Measurements from ENCODE around the gene CCDC40.
A peak's percentile ranks its signal among the peaks of the same experiment; 100 is the strongest.

The CCDC40 gene

DNA sequence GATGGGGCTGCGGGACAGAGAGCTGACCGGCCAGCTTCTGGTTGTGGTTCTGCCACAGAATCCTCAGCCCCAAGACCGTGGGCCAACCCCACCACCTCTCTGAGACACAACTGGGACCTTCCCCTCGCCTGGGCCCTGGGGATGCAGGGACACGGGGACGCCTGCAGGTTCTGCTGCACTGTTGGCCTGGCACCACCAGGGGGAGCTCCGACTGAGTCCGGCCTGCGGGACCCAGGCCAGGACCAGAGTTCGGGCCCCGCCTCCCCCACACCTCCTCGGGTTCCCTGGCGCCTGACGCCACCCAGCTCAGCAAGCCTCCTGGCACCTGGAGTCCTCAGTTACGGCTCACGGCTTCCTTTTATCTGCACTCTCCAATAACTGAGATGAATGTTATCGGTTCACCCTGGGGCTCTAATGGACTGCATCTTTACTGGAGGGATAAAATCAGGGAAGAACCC, 28.0 kb upstream of the CCDC40 start:
- no peaks in the 10 kb centered on the region for H3K9me3 Mint-ChIP-seq
- H3K4me1 Mint-ChIP-seq, result peaks cover 15% of the 10 kb centered on the region
- no peak overlapping the region for H3K27ac Mint-ChIP-seq
- no peaks in the 10 kb centered on the region for H3K36me3 Mint-ChIP-seq
- no peaks in the 10 kb centered on the region for H3K27me3 Mint-ChIP-seq
- ATAC-seq, result peak; percentile 75
- H3K4me3 Mint-ChIP-seq, result no peak overlapping the region

DNA sequence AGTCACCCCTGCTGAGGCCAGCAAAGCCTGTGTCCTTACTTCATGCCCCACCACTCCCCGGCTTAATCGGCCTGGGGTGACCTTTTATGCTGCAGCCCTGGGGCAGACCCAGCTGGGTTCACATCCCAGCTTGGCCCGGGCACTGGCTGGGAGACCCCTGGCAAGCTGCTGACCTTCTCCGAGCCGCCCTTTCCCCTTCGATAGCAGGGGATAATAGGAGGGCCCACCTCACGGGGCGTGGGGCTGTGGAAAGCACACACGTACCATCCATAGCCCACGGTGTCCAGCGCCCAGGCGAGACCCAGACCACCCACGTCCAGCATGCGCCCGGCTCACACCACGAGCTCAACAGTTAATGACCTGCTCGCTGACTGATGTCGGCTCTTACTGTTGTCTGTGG, 27.6 kb upstream of the CCDC40 start:
- Mint-ChIP-seq H3K27ac (no peak overlapping the region), H3K4me3 (no peak overlapping the region), H3K9me3 (no peaks in the 10 kb centered on the region), H3K36me3 (no peaks in the 10 kb centered on the region), H3K4me1 (peaks cover 15% of the 10 kb centered on the region), H3K27me3 (no peaks in the 10 kb centered on the region)
- ATAC-seq, result no peak

DNA sequence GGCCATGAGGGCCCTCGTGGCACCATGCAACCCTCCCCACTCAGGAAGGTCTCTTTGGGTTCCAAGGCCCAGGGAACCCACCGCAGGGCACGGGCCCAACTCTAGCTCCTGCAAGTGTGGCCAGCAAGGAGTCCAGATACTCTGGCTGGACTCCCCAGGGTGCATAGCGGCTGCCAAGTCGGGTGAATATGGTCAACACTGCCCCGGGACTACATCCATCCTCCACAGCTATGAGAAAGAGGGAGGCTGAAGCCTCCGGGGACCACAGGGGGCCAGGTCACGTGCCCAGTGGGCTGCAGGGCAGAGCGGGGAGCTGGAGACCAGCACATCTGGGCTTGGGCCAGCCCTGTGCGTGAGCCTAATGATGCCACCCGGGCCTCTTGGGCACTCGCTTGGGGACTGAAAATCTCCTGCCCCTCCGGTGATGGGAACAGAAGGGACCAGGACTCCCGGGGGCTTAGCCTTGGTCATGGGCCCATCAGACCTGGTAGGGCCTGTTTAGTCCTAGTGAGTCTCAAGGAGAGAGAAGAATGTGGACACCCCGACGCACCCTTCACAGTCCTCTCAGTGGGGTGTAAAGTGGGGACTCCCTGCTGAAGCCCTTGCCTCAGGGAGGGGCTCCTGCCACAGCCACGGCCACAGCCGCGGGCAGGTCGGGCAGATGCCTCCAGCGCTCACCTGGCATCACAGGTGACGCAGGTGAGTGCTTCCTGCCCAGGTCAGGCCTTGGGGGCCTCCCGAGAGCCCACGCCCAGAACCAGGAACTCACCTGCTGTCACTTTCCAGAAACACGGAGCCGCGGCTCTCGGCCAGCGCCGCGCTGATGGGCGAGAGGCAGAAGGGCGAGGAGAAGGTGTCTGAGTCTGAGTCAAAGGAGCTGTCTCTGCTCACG, 26.8 kb upstream of the CCDC40 start:
- ATAC-seq, result no peak
- no peak overlapping the region for H3K4me3 Mint-ChIP-seq
- peaks cover 6% of the 10 kb centered on the region for H3K36me3 Mint-ChIP-seq
- H3K27me3 Mint-ChIP-seq, result no peaks in the 10 kb centered on the region
- H3K27ac Mint-ChIP-seq, result no peak overlapping the region
- peaks cover 15% of the 10 kb centered on the region for H3K4me1 Mint-ChIP-seq
- H3K9me3 Mint-ChIP-seq, result no peaks in the 10 kb centered on the region

DNA sequence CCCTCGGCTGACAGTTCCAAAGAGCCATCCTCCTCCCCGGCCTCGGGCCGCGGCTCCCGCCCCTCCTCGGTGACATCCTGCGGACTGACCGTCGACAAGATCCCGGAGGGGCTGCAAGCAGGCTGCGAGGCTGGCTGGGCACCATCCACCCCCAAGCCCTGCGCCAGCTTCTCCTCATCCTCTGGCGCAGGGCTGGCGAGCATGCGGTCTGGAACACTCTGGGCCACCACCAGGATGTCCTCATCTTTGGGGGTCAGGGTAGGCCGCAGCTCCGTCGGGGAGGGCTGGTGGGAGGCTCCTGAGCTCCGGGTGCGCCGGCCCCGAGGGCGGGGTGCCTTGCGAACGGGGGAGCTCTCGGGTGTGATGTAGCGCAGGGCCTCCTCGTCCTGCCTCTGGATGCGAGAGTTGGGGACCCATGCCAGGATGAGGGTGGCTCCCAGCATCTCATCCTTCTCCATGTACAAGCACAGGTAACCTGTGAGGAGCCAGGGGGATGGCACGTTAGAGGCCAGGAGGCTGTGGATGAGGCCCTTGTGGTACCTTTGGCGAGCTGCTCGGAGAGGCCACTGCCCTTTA, 26.1 kb upstream of the CCDC40 start:
- Mint-ChIP-seq H3K4me1 (peaks cover 15% of the 10 kb centered on the region), H3K4me3 (no peak overlapping the region), H3K9me3 (no peaks in the 10 kb centered on the region), H3K36me3 (peaks cover 6% of the 10 kb centered on the region), H3K27me3 (no peaks in the 10 kb centered on the region), H3K27ac (no peak overlapping the region)
- no peak for ATAC-seq

DNA sequence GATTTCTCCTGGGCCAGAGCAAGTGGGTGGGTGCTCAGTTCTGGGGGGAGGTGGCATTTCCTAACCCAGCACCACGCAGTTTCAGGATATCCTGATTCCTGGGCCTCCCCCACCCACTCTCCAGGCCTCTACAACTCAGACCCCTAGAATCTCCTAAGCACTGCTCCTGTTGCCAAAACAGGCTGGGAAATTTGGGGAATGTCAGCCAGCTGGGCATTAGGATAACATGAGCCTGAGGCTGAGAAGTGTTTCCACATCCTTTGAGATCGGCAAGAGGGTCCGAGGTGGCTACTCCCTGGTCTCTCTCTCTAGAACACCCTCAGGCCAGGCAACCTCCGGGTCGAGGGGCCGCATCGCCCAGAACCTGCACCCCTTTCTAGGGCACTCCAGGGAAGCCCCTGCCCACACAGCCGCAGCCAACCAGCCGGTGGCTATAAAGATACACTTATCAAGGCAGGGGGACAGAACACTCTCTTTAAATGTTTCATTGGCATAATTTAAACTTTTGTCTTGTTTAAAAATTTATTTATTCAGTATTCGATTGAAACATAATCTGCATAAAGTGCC, 24.4 kb upstream of the CCDC40 start:
- H3K9me3 Mint-ChIP-seq, result no peaks in the 10 kb centered on the region
- H3K4me1 Mint-ChIP-seq, result peaks cover 8% of the 10 kb centered on the region
- no peaks in the 10 kb centered on the region for H3K27me3 Mint-ChIP-seq
- H3K27ac Mint-ChIP-seq, result no peak overlapping the region
- H3K4me3 Mint-ChIP-seq, result no peak overlapping the region
- ATAC-seq, result no peak
- H3K36me3 Mint-ChIP-seq, result peaks cover 6% of the 10 kb centered on the region

DNA sequence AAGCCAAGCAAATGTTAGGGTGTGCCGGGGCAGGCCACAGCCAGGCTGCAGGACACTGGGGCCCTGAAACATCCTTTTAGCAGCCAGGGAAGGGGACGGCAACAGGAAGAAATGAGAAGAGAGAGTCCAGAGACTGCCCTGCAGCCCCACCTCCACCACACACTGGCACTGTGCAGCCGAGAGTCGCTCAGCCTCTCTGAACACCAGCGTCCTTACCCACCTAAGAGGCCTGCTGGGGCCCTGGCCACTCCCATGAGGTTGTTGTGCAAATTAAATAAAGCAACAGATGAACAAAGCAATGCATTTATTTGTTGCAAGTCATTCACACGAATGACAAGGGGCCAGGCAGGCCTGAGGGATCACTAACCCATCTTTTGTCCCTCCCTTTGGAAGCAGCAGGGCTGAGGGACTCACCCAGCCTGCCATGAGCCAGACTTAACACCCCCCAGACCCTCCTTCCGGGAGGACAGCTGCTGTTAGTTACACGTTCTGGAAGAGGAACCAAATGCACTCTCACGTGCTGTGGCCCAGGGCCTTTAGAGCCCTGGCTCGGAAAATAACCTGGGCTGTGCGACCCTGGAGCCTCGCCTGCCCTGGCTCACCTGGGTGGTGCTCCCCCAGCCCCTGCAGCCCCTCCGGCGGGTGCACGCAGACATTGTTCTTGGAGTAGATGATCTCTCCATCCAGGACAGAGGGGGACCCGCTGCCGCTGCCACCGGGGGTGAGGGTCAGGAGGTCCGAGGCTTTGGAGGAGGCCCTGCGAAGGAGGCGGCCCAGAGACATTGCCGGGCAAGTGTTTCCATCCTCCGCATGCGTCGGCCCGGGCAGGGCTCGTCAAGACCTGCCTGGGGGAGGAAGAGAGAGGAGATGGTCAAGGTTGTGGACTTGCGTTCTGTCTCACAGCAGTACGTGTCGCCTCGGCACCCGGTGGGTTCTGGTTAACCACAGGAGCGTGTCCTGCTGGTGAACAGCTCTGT, 23.4 kb upstream of the CCDC40 start:
- Mint-ChIP-seq H3K4me3 (no peak overlapping the region), H3K27me3 (no peaks in the 10 kb centered on the region), H3K4me1 (peaks cover 8% of the 10 kb centered on the region), H3K9me3 (no peaks in the 10 kb centered on the region), H3K36me3 (peaks cover 6% of the 10 kb centered on the region), H3K27ac (no peak overlapping the region)
- no peak for ATAC-seq

DNA sequence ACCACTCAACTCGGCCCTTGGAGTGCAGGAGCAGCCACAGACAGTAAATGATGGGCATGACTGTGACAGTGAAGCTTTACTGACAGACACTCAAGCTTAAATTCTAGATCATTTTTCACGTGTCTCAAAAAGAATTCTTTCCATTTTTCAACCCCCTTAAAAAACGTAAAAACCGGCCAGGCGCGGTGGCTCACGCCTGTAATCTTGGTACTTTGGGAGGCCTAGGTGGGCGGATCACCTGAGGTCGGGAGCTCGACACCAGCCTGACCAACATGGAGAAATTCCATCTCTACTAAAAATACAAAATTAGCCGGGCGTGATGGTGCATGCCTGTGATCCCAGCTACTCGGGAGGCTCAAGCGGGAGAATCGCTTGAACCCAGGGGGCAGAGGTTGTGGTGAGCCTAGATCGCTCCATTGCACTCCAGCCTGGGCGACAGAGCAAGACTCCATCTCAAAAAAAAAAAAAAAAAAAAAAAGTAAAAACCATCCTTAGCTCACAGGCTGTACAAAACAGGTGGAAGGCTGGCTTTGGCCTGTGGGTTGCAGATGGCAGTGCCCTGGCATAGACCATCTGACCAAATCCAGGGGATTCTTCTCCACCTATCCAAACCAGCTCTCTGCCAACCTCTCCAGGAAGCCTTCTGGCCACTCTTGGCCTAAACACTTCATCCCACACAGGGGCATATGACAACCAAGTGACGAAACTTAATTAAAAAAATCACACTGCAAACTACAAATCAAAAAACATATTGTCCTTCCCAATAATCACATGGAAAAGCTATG, 19.0 kb upstream of the CCDC40 start:
- Mint-ChIP-seq H3K9me3 (peaks cover 4% of the 10 kb centered on the region), H3K27me3 (no peaks in the 10 kb centered on the region), H3K36me3 (peaks cover 6% of the 10 kb centered on the region), H3K4me3 (no peak overlapping the region), H3K4me1 (no peaks in the 10 kb centered on the region), H3K27ac (no peak overlapping the region)
- ATAC-seq, result no peak

DNA sequence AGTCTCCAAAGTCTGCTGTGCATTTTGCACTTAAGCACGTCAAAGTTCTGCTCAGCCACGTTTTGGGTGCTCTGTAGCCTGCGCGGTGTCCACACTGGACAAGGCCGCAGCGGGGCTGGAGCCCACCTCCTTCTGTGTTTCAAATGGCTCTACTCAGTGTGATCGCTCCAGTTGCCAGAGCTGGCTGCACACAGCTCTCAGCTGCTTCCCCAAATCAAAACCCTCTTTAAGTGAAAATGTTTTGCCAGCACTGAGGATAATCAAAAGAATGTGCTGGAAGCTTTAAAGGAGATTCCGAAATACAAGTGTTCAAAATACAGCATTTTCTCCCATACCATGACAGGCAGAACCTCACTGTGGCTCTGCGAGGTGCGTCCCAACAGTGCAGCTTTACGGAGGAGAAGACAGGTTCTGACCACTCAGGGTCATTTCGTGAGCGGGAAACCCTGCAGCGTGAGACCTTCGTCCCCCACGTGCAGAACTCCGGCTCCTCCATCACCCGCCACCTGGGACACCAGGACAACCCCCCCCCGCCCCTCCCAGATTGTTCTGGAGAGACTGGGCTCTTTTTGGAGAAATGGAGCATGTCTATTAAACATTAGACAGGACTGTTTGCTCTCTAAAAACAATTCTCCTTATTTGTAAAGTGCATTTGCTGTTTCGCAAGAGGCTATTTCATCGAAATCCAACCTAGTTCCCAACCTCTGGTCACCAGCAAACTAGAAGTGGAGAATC, 17.4 kb upstream of the CCDC40 start:
- Mint-ChIP-seq H3K4me3 (no peak overlapping the region), H3K27ac (no peak overlapping the region), H3K27me3 (no peaks in the 10 kb centered on the region), H3K36me3 (peaks cover 5% of the 10 kb centered on the region), H3K9me3 (peaks cover 4% of the 10 kb centered on the region), H3K4me1 (no peaks in the 10 kb centered on the region)
- ATAC-seq, result no peak

DNA sequence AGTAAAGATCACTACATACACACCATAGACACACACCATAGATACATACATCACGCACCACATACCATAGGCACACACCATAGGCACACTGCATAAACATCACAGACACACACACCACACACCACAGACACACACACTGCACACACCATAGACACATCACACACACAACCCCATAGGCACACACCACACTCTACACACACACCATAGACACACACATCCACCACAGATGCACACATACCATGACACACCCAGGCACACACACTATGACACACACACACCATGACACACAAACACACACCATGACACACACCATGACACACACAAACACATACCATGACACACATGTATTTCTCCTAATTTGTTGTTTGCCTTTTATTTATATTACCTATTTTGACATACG, 14.8 kb upstream of the CCDC40 start:
- H3K4me3 Mint-ChIP-seq, result no peak overlapping the region
- H3K36me3 Mint-ChIP-seq, result no peaks in the 10 kb centered on the region
- no peak for ATAC-seq
- no peaks in the 10 kb centered on the region for H3K27me3 Mint-ChIP-seq
- no peak overlapping the region for H3K27ac Mint-ChIP-seq
- H3K9me3 Mint-ChIP-seq, result peaks cover 4% of the 10 kb centered on the region
- H3K4me1 Mint-ChIP-seq, result no peaks in the 10 kb centered on the region

DNA sequence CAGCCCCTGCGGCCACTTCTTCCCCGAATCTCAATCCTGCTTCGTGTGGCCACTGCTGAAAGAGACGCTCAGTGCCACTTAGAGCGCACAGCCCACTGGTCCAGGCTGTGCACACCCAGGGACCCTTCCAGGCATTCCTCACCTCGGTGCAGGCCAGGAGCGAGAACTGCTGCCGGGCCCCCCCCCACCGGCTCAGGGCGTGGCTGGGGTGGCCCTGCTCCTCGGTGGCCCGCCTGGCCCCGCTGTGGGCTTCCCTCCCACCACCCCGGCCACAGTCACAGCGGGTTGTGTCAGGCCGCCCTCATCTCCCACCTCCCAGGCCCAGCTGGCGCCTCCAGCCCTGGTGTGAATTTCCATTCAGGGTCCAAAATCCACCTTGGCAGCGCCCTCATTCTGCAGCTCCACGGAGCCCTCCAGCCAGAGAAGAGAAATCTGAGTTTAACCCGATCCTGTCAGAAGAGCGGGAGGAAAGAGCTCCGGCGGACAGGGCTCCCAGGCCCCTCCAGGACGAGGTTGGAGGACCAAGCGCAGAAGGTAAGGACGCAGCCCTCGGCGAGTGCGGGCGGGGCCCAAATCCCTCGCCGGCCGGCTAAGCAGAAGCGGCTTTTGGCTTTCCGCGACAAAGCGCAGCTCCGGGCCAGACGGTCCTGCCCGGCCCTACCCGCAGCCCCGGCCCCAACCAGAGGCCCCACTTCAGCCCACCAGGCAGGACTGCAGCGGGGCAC, 12.8 kb upstream of the CCDC40 start:
- Mint-ChIP-seq H3K4me3 (no peak overlapping the region), H3K36me3 (no peaks in the 10 kb centered on the region), H3K27ac (no peak overlapping the region), H3K27me3 (no peaks in the 10 kb centered on the region), H3K4me1 (no peaks in the 10 kb centered on the region), H3K9me3 (peaks cover 4% of the 10 kb centered on the region)
- peak; percentile 28 for ATAC-seq

DNA sequence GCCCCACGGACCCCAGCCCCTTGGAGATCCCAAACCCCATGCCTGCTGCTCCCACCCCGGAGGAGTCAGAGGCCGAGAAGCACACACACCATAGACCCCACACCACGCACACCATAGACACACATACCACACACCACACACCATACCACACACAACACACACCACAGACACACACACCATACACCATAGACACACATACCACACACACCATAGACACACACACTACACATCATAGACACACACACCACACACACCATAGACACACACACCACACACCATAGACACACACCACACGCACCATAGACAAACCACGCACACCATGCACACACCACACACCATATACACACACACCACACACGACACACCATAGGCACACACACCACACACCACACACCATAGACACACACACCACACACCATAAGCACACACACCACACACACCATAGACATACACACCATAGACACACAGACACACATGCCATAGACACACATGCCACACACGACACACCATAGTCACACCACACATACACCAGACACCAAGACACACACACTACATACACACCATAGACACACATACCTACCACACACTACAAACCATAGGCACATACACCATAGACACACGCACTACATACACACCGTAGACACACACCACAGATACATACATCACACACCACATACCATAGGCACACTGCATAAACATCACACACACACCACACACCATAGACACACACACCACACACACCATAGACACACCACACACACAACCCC, 12.1 kb upstream of the CCDC40 start:
- ATAC-seq, result no peak
- H3K27me3 Mint-ChIP-seq, result no peaks in the 10 kb centered on the region
- no peaks in the 10 kb centered on the region for H3K4me1 Mint-ChIP-seq
- H3K36me3 Mint-ChIP-seq, result no peaks in the 10 kb centered on the region
- H3K27ac Mint-ChIP-seq, result no peak overlapping the region
- no peak overlapping the region for H3K4me3 Mint-ChIP-seq
- peaks cover 4% of the 10 kb centered on the region for H3K9me3 Mint-ChIP-seq

DNA sequence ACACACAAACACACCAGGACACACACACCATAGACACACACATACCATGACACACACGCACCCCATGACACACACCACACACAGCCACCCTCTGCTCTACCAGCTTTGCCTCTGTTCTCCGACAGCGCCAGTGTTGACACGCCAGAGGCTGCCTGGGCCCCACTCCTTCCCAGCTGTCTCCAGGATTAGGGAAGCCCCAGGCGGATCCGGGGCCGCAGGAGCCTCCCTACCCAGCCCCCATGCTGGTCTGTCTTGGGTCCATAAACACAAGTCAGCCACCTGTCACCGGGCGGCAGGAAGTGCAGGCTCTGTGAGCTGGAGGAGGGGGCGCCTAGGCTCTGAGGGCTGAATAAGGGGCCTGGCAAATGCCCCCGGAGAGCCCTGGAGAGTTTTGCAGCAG, 11.3 kb upstream of the CCDC40 start:
- H3K27me3 Mint-ChIP-seq, result no peaks in the 10 kb centered on the region
- H3K27ac Mint-ChIP-seq, result no peak overlapping the region
- no peaks in the 10 kb centered on the region for H3K36me3 Mint-ChIP-seq
- H3K4me3 Mint-ChIP-seq, result no peak overlapping the region
- ATAC-seq, result no peak
- H3K4me1 Mint-ChIP-seq, result no peaks in the 10 kb centered on the region
- peaks cover 4% of the 10 kb centered on the region for H3K9me3 Mint-ChIP-seq

DNA sequence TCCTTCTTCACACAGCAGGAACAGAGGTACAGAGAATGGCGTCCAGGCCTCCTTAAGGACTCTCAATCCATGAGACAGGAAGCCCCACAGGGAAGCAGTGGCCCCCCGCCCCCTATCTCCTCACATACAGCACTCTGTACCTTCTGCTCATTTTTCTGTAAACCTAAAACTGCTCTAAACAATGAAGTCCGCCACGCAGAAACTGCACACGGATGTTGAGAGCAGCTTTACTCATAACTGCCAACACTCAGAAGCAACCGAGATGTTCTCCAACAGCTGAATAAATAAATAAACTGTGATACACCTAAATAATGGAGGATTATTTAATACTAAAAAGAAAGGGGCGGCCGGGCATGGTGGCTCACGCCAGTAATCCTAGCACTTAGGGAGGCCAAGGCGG, 10.6 kb upstream of the CCDC40 start:
- Mint-ChIP-seq H3K27ac (no peak overlapping the region), H3K36me3 (no peaks in the 10 kb centered on the region), H3K4me3 (no peak overlapping the region), H3K4me1 (no peaks in the 10 kb centered on the region), H3K9me3 (peaks cover 4% of the 10 kb centered on the region), H3K27me3 (no peaks in the 10 kb centered on the region)
- no peak for ATAC-seq
